Measurements from ENCODE around the gene CERK. TPM values are rescaled to one million over a fixed set of nuclear protein-coding genes. Genes with fewer than 3 reads are reported as not detected.

The CERK gene
- total and polyA plus RNA-seq, 4 donors, result 7.9 to 24.3 (median 10.2) TPM

- TF ChIP-seq ATF3 (IDR thresholded peaks at IDR 0.05) (peak; percentile 42), MAX (IDR thresholded peaks at IDR 0.05) (peak; percentile 73)
These were observed 15.3 kb upstream of the CERK start (continued) for GRCh38 chr22:46753360-46753759.

- H3K9ac ChIP-seq (ENCODE audit: low read depth in 1 of 2, low read length in 2 of 2), result peak overlapping the region in 1 of 2 donors; percentile 48
- no peaks in the 10 kb centered on the region for H3K27me3 ChIP-seq (ENCODE audit: control insufficient read depth in 4 of 4, insufficient read depth in 4 of 4, low read length in 3 of 4)
- H3K9me3 ChIP-seq (ENCODE audit: control insufficient read depth in 4 of 4, low read length in 3 of 4), result no peaks in the 10 kb centered on the region
- no peaks in the 10 kb centered on the region for H3K36me3 ChIP-seq (ENCODE audit: control insufficient read depth in 4 of 4, insufficient read depth in 3 of 4, low read depth in 1 of 4, low read length in 3 of 4)
- peaks cover 34 to 61% (median 41%) of the 10 kb centered on the region in 4 donors for H3K4me1 ChIP-seq (ENCODE audit: control insufficient read depth in 4 of 4, insufficient read depth in 4 of 4, low read length in 3 of 4)
- no peak overlapping the region for H3K4me3 ChIP-seq (ENCODE audit: low read depth in 1 of 3, low read length in 3 of 3)
- TF ChIP-seq TAF1 (conservative IDR thresholded peaks at IDR 0.05) (no peak), MAX (IDR thresholded peaks at IDR 0.05) (no peak), RXRA (IDR thresholded peaks at IDR 0.05) (no peak), ATF3 (IDR thresholded peaks at IDR 0.05) (no peak), FOXA2 (IDR thresholded peaks at IDR 0.05) (no peak), ZBTB33 (IDR thresholded peaks at IDR 0.05) (no peak), HNF4G (IDR thresholded peaks at IDR 0.05) (no peak), JUND (IDR thresholded peaks at IDR 0.05) (no peak), SP1 (IDR thresholded peaks at IDR 0.05) (no peak), REST (IDR thresholded peaks at IDR 0.05) (no peak), RAD21 (IDR thresholded peaks at IDR 0.05) (no peak), HNF4A (conservative IDR thresholded peaks at IDR 0.05) (no peak), CTCF (IDR thresholded peaks at IDR 0.05; ENCODE audit: low read depth, low read length, missing input control) (no peak), GABPA (IDR thresholded peaks at IDR 0.05 in 1 of 2, conservative IDR thresholded peaks at IDR 0.05 in 1 of 2) (no peak), FOXA1 (IDR thresholded peaks at IDR 0.05) (no peak), NR2F2 (IDR thresholded peaks at IDR 0.05) (no peak)
- DNase-seq (ENCODE audit: low spot score), result no peak
- H3K27ac ChIP-seq (ENCODE audit: low read depth in 1 of 2, low read length in 2 of 2), result peak overlapping the region; percentile 93 to 95
- WGBS, result 95% methylated on average over 6 of the region's 6 CpGs
These were observed 14.9 kb upstream of the CERK start for GRCh38 chr22:46752988-46753310.
